ENCODE data around the gene RXFP4. TPM values are rescaled to one million over a fixed set of nuclear protein-coding genes. Genes with fewer than 3 reads are reported as not detected.
A peak's percentile ranks its signal among the peaks of the same experiment; 100 is the strongest.

RXFP4 gene
- total RNA-seq, 1 donor from 2014 or later, result not detected

- H3K4me1 Mint-ChIP-seq (ENCODE audit: low read depth, unreplicated experiment), result peaks cover 17% of the 10 kb centered on the region
- Histone ChIP-seq H3K36me3 (ENCODE audit: insufficient read depth, low read length) (peaks cover 68% of the 10 kb centered on the region), H2AFZ (ENCODE audit: low read depth, low read length) (no peak overlapping the region), H3K9me3 (ENCODE audit: insufficient read depth, low read depth, low read length) (no peaks in the 10 kb centered on the region), H4K20me1 (ENCODE audit: insufficient read depth, low read length) (peaks cover 34% of the 10 kb centered on the region), H3K79me2 (ENCODE audit: insufficient read depth, low read length) (peaks cover 43% of the 10 kb centered on the region), H3K27me3 (ENCODE audit: insufficient read depth, low read length) (no peaks in the 10 kb centered on the region), H3K27ac (ENCODE audit: low read depth, low read length) (no peak overlapping the region), H3K4me3 (ENCODE audit: insufficient read depth, low read depth, low read length) (no peak overlapping the region), H3K9ac (ENCODE audit: low read length) (no peak overlapping the region), H3K4me2 (ENCODE audit: low read length) (no peak overlapping the region), H3K4me1 (ENCODE audit: insufficient read depth, low read length) (peaks cover 20% of the 10 kb centered on the region)
- peaks cover 35% of the 10 kb centered on the region for H3K36me3 Mint-ChIP-seq (ENCODE audit: low read depth, unreplicated experiment)
- H3K9me3 Mint-ChIP-seq (ENCODE audit: unreplicated experiment), result no peaks in the 10 kb centered on the region
- no peaks in the 10 kb centered on the region for H3K27me3 Mint-ChIP-seq (ENCODE audit: low read depth, unreplicated experiment)
- H3K27ac Mint-ChIP-seq (ENCODE audit: unreplicated experiment), result no peak overlapping the region
- TF ChIP-seq EZH2 (IDR thresholded peaks at IDR 0.05; ENCODE audit: insufficient read depth, low read length), result no peak
- TF ChIP-seq, protein P1, sequence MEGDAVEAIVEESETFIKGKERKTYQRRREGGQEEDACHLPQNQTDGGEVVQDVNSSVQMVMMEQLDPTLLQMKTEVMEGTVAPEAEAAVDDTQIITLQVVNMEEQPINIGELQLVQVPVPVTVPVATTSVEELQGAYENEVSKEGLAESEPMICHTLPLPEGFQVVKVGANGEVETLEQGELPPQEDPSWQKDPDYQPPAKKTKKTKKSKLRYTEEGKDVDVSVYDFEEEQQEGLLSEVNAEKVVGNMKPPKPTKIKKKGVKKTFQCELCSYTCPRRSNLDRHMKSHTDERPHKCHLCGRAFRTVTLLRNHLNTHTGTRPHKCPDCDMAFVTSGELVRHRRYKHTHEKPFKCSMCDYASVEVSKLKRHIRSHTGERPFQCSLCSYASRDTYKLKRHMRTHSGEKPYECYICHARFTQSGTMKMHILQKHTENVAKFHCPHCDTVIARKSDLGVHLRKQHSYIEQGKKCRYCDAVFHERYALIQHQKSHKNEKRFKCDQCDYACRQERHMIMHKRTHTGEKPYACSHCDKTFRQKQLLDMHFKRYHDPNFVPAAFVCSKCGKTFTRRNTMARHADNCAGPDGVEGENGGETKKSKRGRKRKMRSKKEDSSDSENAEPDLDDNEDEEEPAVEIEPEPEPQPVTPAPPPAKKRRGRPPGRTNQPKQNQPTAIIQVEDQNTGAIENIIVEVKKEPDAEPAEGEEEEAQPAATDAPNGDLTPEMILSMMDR (IDR thresholded peaks at IDR 0.05; ENCODE audit: insufficient read depth, low read depth, low read length), result no peak
- no peak overlapping the region for H3K4me3 Mint-ChIP-seq (ENCODE audit: unreplicated experiment)
- DNase-seq (ENCODE audit: low read depth) (no peak), FAIRE-seq (no peak)
These were observed 16.0 kb downstream of the RXFP4 start for GRCh38 chr1:155957411-155957915.

GRCh38 chr1:155960081-155960745, 18.8 kb downstream of the RXFP4 start:
- Histone ChIP-seq H3K36me3 (ENCODE audit: insufficient read depth, low read length) (peaks cover 65% of the 10 kb centered on the region), H3K9me3 (ENCODE audit: insufficient read depth, low read depth, low read length) (no peaks in the 10 kb centered on the region), H3K9ac (ENCODE audit: low read length) (peak overlapping the region; percentile 39), H3K4me1 (ENCODE audit: insufficient read depth, low read length) (peaks cover 27% of the 10 kb centered on the region), H3K79me2 (ENCODE audit: insufficient read depth, low read length) (peaks cover 44% of the 10 kb centered on the region), H3K4me3 (ENCODE audit: insufficient read depth, low read depth, low read length) (no peak overlapping the region), H3K4me2 (ENCODE audit: low read length) (peak overlapping the region; percentile 17), H4K20me1 (ENCODE audit: insufficient read depth, low read length) (peaks cover 46% of the 10 kb centered on the region), H3K27ac (ENCODE audit: low read depth, low read length) (peak overlapping the region; percentile 48), H2AFZ (ENCODE audit: low read depth, low read length) (no peak overlapping the region), H3K27me3 (ENCODE audit: insufficient read depth, low read length) (no peaks in the 10 kb centered on the region)
- peak overlapping the region; percentile 53 for H3K27ac Mint-ChIP-seq (ENCODE audit: unreplicated experiment)
- H3K9me3 Mint-ChIP-seq (ENCODE audit: unreplicated experiment), result no peaks in the 10 kb centered on the region
- H3K27me3 Mint-ChIP-seq (ENCODE audit: low read depth, unreplicated experiment), result no peaks in the 10 kb centered on the region
- FAIRE-seq (no peak), DNase-seq (ENCODE audit: low read depth) (no peak)
- no peak overlapping the region for H3K4me3 Mint-ChIP-seq (ENCODE audit: unreplicated experiment)
- TF ChIP-seq, protein P1 (IDR thresholded peaks at IDR 0.05; ENCODE audit: insufficient read depth, low read depth, low read length), result no peak
- no peak for TF ChIP-seq EZH2 (IDR thresholded peaks at IDR 0.05; ENCODE audit: insufficient read depth, low read length)
- H3K36me3 Mint-ChIP-seq (ENCODE audit: low read depth, unreplicated experiment), result peaks cover 36% of the 10 kb centered on the region
- peaks cover 20% of the 10 kb centered on the region for H3K4me1 Mint-ChIP-seq (ENCODE audit: low read depth, unreplicated experiment)

DNA sequence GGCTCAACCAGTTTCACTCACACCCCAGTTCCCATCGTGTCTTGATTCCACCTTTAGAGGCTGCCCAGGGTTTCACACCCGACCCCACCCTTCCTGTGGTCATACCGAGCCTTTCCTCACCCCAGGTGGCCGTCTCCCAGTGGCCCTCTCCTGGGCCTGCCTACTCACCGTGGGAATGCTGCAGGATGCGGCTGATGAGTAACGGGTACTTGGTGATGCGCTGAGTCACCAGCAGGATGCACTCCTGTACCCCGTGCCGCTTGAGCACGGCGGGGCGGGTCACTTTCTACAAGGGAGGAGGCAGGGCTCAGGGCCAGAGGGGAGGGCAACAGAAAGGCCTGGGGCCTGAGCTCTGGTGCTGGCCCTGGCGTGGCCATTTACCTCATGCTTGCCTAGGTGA, 20.5 kb downstream of the RXFP4 start:
- TF ChIP-seq, protein P1 (IDR thresholded peaks at IDR 0.05; ENCODE audit: insufficient read depth, low read depth, low read length), result peak; percentile 28
- no peak for TF ChIP-seq EZH2 (IDR thresholded peaks at IDR 0.05; ENCODE audit: insufficient read depth, low read length)
- Histone ChIP-seq H3K9me3 (ENCODE audit: insufficient read depth, low read depth, low read length) (no peaks in the 10 kb centered on the region), H2AFZ (ENCODE audit: low read depth, low read length) (no peak overlapping the region), H3K4me3 (ENCODE audit: insufficient read depth, low read depth, low read length) (no peak overlapping the region), H3K9ac (ENCODE audit: low read length) (peak overlapping the region; percentile 79), H3K79me2 (ENCODE audit: insufficient read depth, low read length) (peaks cover 59% of the 10 kb centered on the region), H3K27me3 (ENCODE audit: insufficient read depth, low read length) (no peaks in the 10 kb centered on the region), H3K4me2 (ENCODE audit: low read length) (peak overlapping the region; percentile 76), H3K27ac (ENCODE audit: low read depth, low read length) (peak overlapping the region; percentile 95), H4K20me1 (ENCODE audit: insufficient read depth, low read length) (peaks cover 60% of the 10 kb centered on the region), H3K4me1 (ENCODE audit: insufficient read depth, low read length) (peaks cover 27% of the 10 kb centered on the region), H3K36me3 (ENCODE audit: insufficient read depth, low read length) (peaks cover 70% of the 10 kb centered on the region)
- Mint-ChIP-seq H3K4me3 (ENCODE audit: unreplicated experiment) (peak overlapping the region; percentile 57), H3K27me3 (ENCODE audit: low read depth, unreplicated experiment) (no peaks in the 10 kb centered on the region), H3K4me1 (ENCODE audit: low read depth, unreplicated experiment) (peaks cover 20% of the 10 kb centered on the region), H3K9me3 (ENCODE audit: unreplicated experiment) (no peaks in the 10 kb centered on the region), H3K36me3 (ENCODE audit: low read depth, unreplicated experiment) (peaks cover 42% of the 10 kb centered on the region), H3K27ac (ENCODE audit: unreplicated experiment) (peak overlapping the region; percentile 83)
- peak; percentile 96 for DNase-seq (ENCODE audit: low read depth)
- FAIRE-seq, result no peak

All from astrocyte (in vitro differentiated cells and primary cell).